GM11168 (cell line): ENCODE results near the gene SIRT2.
"Not testable (repeated sequence)": the region's sequence is repeated elsewhere in the genome, so short reads cannot be mapped to it uniquely, and the experiment has no call there.

Experiments used
- in situ Hi-C: fragments of 300-500 bp; cut with MboI; formaldehyde crosslinking; loops from one replicate; pipeline ENCODE4 v1.12.0; 2022; ENCODE audit warnings: low sequenced_read_pairs; ENCODE audit not compliant: unreplicated experiment

SIRT2 gene

GRCh38 chr19:38899447-38900201, at the start of gene SIRT2, which contains the start of gene NFKBIB:
TSS of gene SIRT2 (minus strand) at chr19:38899618. CDS start at chr19:38899521, 97 bp downstream.
TSS of gene NFKBIB (plus strand) at chr19:38899969. CDS start at chr19:38900033, 64 bp downstream.
- in situ Hi-C loops, result no loop called here

DNA sequence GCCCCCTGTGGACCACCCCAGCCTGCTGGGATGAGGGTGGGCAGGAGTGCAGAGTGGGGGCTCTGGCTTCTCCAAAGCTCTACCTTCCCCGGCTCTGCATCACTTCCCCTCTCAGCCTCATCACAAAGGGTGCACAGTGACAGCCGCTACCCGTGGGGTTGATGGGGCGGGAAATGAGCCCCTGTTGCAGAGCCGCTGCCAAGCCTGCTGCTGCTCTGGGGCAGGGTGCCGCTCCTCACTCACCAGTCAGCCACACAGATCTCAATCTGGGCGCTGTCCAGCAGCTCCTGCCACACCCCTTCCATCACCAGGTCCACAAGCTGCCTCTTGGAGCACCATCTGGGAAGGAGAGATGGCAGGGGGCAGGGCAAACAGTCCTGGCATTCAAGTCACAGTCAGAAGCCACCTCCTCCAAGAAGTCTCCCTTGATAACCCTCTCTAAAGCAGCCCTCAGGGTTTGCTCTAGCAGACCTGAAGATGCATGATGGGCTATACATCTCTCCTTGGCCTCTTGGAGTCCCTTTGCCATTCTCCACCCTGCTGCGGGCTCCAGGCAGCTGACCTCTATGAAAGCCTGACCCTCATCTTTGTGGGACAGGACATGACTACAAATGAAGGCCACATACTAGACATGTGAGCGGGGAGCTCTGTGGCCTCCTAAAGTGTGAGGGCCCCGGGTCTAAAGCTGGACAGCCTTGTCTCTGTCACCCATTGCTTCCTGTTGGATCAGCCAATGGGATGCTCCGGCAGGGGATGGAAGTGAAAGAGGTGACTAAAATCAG, 47.0 kb upstream of the SIRT2 start:
- in situ Hi-C loops, result no loop called here

GRCh38 chr19:38945562-38946228, 46.3 kb upstream of the SIRT2 start:
- in situ Hi-C loops, result no loop called here

GRCh38 chr19:38944981-38945506, 45.6 kb upstream of the SIRT2 start:
- in situ Hi-C loops, result no loop called here

DNA sequence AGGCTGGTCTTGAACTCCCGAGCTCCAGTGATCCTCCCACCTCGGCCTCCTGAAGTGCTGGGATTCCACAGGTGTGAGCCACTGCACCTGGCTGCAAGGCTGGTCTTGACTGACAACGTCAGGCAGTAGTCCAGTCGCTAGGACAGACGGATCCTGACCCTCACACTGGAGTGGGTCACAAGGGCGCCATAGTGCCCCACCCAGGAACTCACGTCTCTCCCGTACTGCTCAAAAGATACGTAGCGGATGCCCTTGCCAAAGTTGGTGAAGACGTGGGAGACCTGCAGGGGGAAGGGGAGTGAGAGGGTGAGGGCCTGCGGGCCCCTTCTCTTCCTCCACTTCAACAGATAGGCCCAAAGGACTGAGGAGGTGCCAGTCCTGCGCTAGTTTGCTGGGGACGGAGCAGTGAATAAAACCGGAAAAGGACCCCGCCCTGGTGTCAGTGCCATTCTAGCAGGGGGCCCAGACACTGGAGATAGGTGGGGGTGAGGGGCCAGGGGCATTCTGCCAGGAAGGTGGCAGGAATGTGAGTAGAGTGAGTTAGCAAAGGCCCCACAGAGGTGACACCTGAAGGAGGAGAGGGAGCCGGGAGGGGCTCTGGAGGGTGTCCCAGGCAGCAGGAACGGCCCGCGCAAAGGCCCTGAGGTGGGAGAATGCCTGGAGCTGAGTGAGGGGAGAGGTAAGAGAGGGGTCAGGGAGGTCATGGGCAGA, 43.2 kb upstream of the SIRT2 start:
- in situ Hi-C loops, result no loop called here

GRCh38 chr19:38941979-38942378, 42.6 kb upstream of the SIRT2 start:
- in situ Hi-C loops, result no loop called here

GRCh38 chr19:38941466-38941865, 42.0 kb upstream of the SIRT2 start:
- in situ Hi-C loops, result not testable (repeated sequence)

GRCh38 chr19:38939957-38940356, 40.5 kb upstream of the SIRT2 start:
- in situ Hi-C loops, result no loop called here

DNA sequence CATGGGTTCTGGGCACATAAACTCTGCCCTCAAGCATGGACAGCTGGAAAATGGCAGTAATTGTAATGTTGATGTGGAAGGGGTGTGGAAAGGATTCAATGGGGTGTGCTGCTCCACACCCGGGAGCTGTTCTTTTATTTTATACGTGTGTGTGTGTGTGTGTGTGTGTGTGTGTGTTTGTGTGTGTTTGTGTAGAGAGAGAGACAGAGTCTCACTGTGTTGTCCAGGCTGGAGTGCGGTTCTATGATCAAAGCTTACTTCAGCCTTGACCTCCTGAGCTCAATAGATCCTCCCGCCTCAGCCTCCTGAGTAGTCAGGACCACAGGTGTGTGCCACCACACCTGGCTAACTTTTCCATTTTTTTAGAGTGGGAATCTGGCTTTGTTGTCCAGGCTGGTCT, 34.1 kb upstream of the SIRT2 start:
- in situ Hi-C loops, result no loop called here

DNA sequence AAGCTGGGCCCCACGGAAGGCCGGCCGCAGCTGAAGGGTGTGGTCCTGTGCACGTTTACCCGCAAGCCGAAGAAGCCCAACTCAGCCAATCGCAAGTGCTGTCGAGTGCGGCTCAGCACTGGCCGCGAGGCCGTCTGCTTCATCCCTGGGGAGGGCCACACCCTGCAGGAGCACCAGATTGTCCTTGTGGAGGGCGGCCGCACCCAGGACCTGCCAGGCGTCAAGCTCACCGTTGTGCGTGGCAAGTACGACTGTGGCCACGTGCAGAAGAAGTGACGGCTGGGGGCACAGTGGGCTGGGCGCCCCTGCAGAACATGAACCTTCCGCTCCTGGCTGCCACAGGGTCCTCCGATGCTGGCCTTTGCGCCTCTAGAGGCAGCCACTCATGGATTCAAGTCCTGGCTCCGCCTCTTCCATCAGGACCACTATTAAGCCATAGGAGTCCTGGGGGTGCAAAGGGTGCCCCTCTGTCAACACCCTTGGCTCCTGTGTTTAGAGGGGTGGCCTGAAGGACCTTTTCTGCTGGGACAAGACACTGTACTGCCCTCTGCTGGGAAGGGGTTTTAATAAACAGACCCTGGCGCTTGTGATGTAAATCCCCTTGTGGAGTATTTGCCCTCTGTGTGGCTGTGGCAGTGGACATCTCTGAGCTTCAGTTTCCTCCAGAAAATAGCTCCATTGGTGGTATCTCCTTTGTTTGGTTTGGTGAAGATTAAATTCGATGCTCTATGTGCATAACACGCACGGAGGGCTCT, 33.2 kb upstream of the SIRT2 start:
- in situ Hi-C loops, result no loop called here

DNA sequence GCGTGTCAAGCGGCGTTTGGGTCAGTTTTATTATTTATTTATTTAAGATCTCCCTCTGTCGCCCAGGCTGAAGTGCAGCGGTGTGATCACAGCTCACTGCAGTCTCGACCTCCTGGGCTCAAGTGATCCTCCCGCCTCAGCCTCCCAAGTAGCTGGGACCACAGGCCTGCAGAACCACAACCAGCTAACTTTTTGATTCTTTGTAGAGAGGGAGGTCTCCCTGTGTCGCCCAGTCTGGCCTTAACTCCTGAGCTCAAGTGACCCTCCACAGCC, 32.0 kb upstream of the SIRT2 start:
- in situ Hi-C loops, result no loop called here

- in situ Hi-C loops, result no loop called here
Observed at GRCh38 chr19:38930776-38931520, 31.5 kb upstream of the SIRT2 start, which contains the start of gene MRPS12. TSS of gene MRPS12 (plus strand) at chr19:38930944. CDS start at chr19:38931295, 351 bp downstream.

DNA sequence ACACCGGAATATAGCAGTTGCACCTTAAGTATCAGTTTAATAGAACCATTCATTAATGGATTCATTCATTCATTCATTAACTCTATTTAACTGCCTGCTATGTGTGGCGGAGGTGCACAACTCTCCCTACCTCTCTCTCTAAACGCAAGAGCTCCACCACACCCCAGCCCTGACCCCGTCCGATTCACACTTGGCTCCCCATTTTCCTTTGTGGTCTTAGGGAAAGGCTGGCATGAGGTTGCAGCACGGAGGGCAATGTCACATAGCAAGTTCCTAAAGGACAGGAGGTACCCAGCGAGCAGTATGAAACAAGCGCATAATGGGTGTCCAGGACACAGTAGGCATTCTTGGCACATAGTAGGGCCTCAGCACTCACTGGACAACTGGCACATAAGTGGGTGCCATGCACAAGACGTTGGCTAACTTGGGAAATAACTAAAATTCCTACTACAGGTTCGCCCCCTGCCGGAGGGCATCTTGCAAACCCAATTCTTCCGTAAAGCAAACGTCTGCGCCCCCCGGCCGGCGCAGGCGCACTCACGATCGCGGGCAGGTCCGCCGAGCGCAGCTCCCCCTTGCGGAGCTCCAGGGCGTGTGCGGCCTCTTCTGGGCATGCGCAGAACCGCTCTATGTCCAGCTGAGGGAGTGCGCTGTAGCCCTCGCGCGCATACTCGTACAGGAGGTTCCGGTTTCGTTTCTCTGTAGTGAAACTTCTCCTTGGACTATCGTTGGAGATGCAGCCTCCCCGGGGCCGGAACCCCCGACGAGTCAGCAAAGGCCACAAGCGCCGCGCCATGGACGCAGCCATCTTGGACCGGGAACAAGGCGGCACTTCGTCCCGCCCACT, 30.7 kb upstream of the SIRT2 start, which contains the start of gene SARS2:
Gene SARS2, minus strand, starts transcription at position 835 of the 847 bp plus-strand sequence. Its CDS starts 27 bp downstream, at position 808.
- in situ Hi-C loops, result no loop called here

DNA sequence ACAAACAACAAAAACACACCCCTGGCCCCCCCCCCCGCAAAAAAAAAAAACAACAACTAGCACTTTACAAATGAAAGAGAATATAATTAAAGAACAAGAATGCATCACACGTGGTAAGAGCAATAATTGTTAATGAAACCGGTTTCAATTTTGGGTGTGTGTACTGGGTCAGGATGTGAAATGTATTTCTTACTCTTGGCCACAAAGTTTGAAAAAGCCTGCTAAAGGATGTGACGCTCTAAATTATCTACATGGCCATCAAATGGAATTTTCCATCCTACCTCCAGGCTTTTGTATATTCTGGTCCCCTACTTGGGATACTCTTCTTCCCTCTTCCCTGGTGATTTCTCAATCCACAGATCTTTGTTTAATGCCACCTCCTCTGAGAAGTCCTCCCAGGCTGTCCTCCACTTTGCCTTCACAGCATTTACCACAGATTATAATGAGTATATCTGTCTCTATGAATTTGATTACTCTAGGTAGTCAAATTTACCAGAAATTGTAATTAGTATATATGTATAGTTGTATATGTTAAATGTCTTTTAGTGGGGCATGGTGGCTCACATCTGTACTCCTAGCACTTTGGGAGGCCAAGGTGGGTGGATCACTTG, 29.1 kb upstream of the SIRT2 start:
- in situ Hi-C loops, result no loop called here

GRCh38 chr19:38924388-38924787, 25.0 kb upstream of the SIRT2 start:
- in situ Hi-C loops, result no loop called here

GRCh38 chr19:38922482-38922881, 23.1 kb upstream of the SIRT2 start:
- in situ Hi-C loops, result no loop called here
